HepG2 (cell line): ENCODE results near the gene HIPK2. TPM values are rescaled to one million over a fixed set of nuclear protein-coding genes. Genes with fewer than 3 reads are reported as not detected.
A peak's percentile ranks its signal among the peaks of the same experiment; 100 is the strongest.

Experiments used
- AHR ChIP-seq: IDR thresholded peaks from 2 replicates; pipeline ENCODE4 v1.6.1; 2018; ENCODE audit warnings: missing genetic modification reagents, missing compliant biosample characterization
- CEBPG ChIP-seq: IDR thresholded peaks from 2 replicates; pipeline ENCODE4 v1.6.1; 2016
- ETV5 ChIP-seq: IDR thresholded peaks from 2 replicates; pipeline ENCODE4 v1.6.1; 2018; ENCODE audit warnings: missing biosample characterization, missing genetic modification reagents, inconsistent platforms, borderline replicate concordance
- FOXM1 ChIP-seq: sonication (generic); formaldehyde crosslinking; IDR thresholded peaks from 2 replicates; pipeline ENCODE4 v1.5.0; 2020; ENCODE audit warnings: missing genetic modification reagents
- GLI4 ChIP-seq: sonication (generic); formaldehyde crosslinking; IDR thresholded peaks from 2 replicates; pipeline ENCODE4 v1.5.1; 2020; ENCODE audit warnings: missing genetic modification reagents, mild to moderate bottlenecking, moderate library complexity, borderline replicate concordance
- GLMP ChIP-seq: sonication (generic); formaldehyde crosslinking; IDR thresholded peaks from 2 replicates; pipeline ENCODE4 v1.9.0; 2021; ENCODE audit warnings: missing genetic modification reagents, mild to moderate bottlenecking, borderline replicate concordance
- HNF1A ChIP-seq, 2 experiments: sonication (generic) in 1 of 2; formaldehyde crosslinking in 1 of 2; IDR thresholded peaks; 2 replicates each; pipeline versions ENCODE4 v1.4.0 to v1.6.1; 2016 to 2020; ENCODE audit warnings: borderline replicate concordance in 1 of 2, low read depth in 1 of 2, mild to moderate bottlenecking in 1 of 2, missing genetic modification reagents in 1 of 2
- HOXA5 ChIP-seq: sonication (generic); formaldehyde crosslinking; IDR thresholded peaks from 2 replicates; pipeline ENCODE4 v1.4.0; 2020; ENCODE audit warnings: missing genetic modification reagents
- MED13 ChIP-seq: sonication (generic); formaldehyde crosslinking; IDR thresholded peaks from 2 replicates; pipeline ENCODE4 v1.5.0; 2020; ENCODE audit warnings: missing genetic modification reagents
- MEIS1 ChIP-seq: sonication (generic); formaldehyde crosslinking; IDR thresholded peaks from 2 replicates; pipeline ENCODE4 v1.9.0; 2021; ENCODE audit warnings: mild to moderate bottlenecking, missing genetic modification reagents, moderate library complexity, borderline replicate concordance
- NR1H2 ChIP-seq: sonication (generic); formaldehyde crosslinking; IDR thresholded peaks from 2 replicates; pipeline ENCODE4 v1.8.1; 2022; ENCODE audit warnings: low read depth, missing genetic modification reagents, borderline replicate concordance
- PTBP1 ChIP-seq: fragments of 200-400 bp; formaldehyde crosslinking; IDR thresholded peaks from 2 replicates; pipeline ENCODE4 v1.6.1; 2018; ENCODE audit warnings: low read length, low read depth; ENCODE audit not compliant: poor library complexity, severe bottlenecking
- RFXANK ChIP-seq: IDR thresholded peaks from 2 replicates; pipeline ENCODE4 v1.6.1; 2016
- SMARCC2 ChIP-seq: fragments of 450-650 bp; IDR thresholded peaks from 2 replicates; pipeline ENCODE4 v1.6.1; 2017; ENCODE audit warnings: antibody characterized with exemption, mild to moderate bottlenecking
- SNAPC2 ChIP-seq: sonication (generic); formaldehyde crosslinking; IDR thresholded peaks from 2 replicates; pipeline ENCODE4 v1.8.1; 2022; ENCODE audit warnings: mild to moderate bottlenecking, missing genetic modification reagents
- SP4 ChIP-seq: sonication (generic); formaldehyde crosslinking; IDR thresholded peaks from 2 replicates; pipeline ENCODE4 v1.8.1; 2023; ENCODE audit warnings: mild to moderate bottlenecking, missing genetic modification reagents
- TCF7 ChIP-seq: sonication (generic); IDR thresholded peaks from 2 replicates; pipeline ENCODE4 v1.6.1; 2016; ENCODE audit warnings: antibody characterized with exemption, low read depth
- TFE3 ChIP-seq: IDR thresholded peaks from 2 replicates; pipeline ENCODE4 v1.6.1; 2016
- THAP7 ChIP-seq: sonication (generic); formaldehyde crosslinking; IDR thresholded peaks from 2 replicates; pipeline ENCODE4 v1.8.1; 2023; ENCODE audit warnings: mild to moderate bottlenecking, missing genetic modification reagents
- ZBTB42 ChIP-seq: sonication (generic); formaldehyde crosslinking; IDR thresholded peaks from 2 replicates; pipeline ENCODE4 v1.5.0; 2020; ENCODE audit warnings: mild to moderate bottlenecking, missing genetic modification reagents
- ZKSCAN5 ChIP-seq: sonication (generic); formaldehyde crosslinking; IDR thresholded peaks from 2 replicates; pipeline ENCODE4 v1.5.1; 2020; ENCODE audit warnings: mild to moderate bottlenecking, missing genetic modification reagents
- ZNF10 ChIP-seq: sonication (generic); formaldehyde crosslinking; IDR thresholded peaks from 2 replicates; pipeline ENCODE4 v1.4.0; 2020; ENCODE audit warnings: mild to moderate bottlenecking, low read depth, missing genetic modification reagents, borderline replicate concordance
- ZNF788 ChIP-seq: sonication (generic); formaldehyde crosslinking; IDR thresholded peaks from 2 replicates; pipeline ENCODE4 v1.5.0; 2020; ENCODE audit warnings: mild to moderate bottlenecking, missing genetic modification reagents, borderline replicate concordance
- polyA plus RNA-seq, 8 experiments: library from polyadenylated mRNA; depleted of rRNA in 3 of 8; stranded (reverse) in 7 of 8; unstranded in 1 of 8; fragments of >200 nt; fragmentation: Illumina TruSeq in 4 of 8; extraction: Trizol in 4 of 8; gene quantifications; 2 replicates each; pipeline versions ENCODE4 v1.2.1 to v1.2.3, GENCODE V29; 2011 to 2016; ENCODE audit warnings: low read depth in 4 of 8, missing spikeins in 1 of 8, mixed read lengths in 1 of 8; ENCODE audit not compliant: insufficient read depth in 1 of 8
- total RNA-seq, 5 experiments: library from RNA; depleted of rRNA; stranded (reverse); fragments of >200 nt; fragmentation: Illumina TruSeq; extraction: Trizol; gene quantifications; 2 replicates each; pipeline ENCODE4 v1.2.3, GENCODE V29; 2016; ENCODE audit warnings: low read depth in 1 of 5

The HIPK2 gene
- total and polyA plus RNA-seq, 2 of the 13 experiments (the other 11 are each of a cell fraction or from before 2014, with no cell fraction given) = 14.4 to 20.2 TPM

- TF ChIP-seq HNF1A (IDR thresholded peaks at IDR 0.05; ENCODE audit: low read depth) = no peak
- TF ChIP-seq HNF1A (CRISPR knock-in tag; IDR thresholded peaks at IDR 0.05; ENCODE audit: borderline replicate concordance) = no peak
- TF ChIP-seq CEBPG (CRISPR knock-in tag) = no peak
- TF ChIP-seq MEIS1 (CRISPR knock-in tag) = no peak
- TF ChIP-seq ZKSCAN5 (CRISPR knock-in tag) = no peak
- TF ChIP-seq MED13 (CRISPR knock-in tag) = no peak
- no peak for TF ChIP-seq ZNF10 (CRISPR knock-in tag)
- 0 out of 2 replicates have a peak, but pooled peaks have one; percentile 10 for TF ChIP-seq SP4 (CRISPR knock-in tag)
- no peak for TF ChIP-seq SMARCC2
- TF ChIP-seq AHR = no peak
- TF ChIP-seq HOXA5 = no peak
- no peak for TF ChIP-seq SNAPC2
- no peak for TF ChIP-seq ZBTB42 (CRISPR knock-in tag)
- TF ChIP-seq TCF7 = no peak
- TF ChIP-seq PTBP1 = no peak
- TF ChIP-seq FOXM1 (CRISPR knock-in tag) = no peak
- TF ChIP-seq TFE3 (CRISPR knock-in tag) = no peak
- no peak for TF ChIP-seq GLMP
- no peak for TF ChIP-seq RFXANK
- no peak for TF ChIP-seq ETV5 (CRISPR knock-in tag)
- TF ChIP-seq THAP7 (CRISPR knock-in tag) = no peak
- TF ChIP-seq GLI4 (CRISPR knock-in tag) = peak; percentile 52; the same call in 1 of the 2 replicates
- TF ChIP-seq NR1H2 (CRISPR knock-in tag) = no peak
- TF ChIP-seq ZNF788 (CRISPR knock-in tag) = no peak
Observed at GRCh38 chr7:139777948-139778841, at the start of gene HIPK2 (continued).
